Adipocyte (in vitro differentiated cells): Measurements from ENCODE around the gene BCL7C.

Experiments
- DNase-seq: peaks from one replicate; pipeline ENCODE4 v3.0.0-alpha.2; 2015; ENCODE audit warnings: low read depth
- H3K27me3 ChIP-seq: replicated peaks from 2 replicates; pipeline ENCODE4 v1.7.0; 2013; ENCODE audit warnings: mild to moderate bottlenecking, low read length, moderate library complexity; ENCODE audit not compliant: control insufficient read depth, insufficient read depth
- H3K36me3 ChIP-seq: 2 replicates; pipeline ENCODE4 v1.7.0; 2013; ENCODE audit warnings: low read length, mild to moderate bottlenecking, moderate library complexity; ENCODE audit not compliant: control insufficient read depth, insufficient read depth, severe bottlenecking
- H3K4me1 ChIP-seq: 2 replicates; pipeline ENCODE4 v1.7.0; 2013; ENCODE audit warnings: mild to moderate bottlenecking, low read length, moderate library complexity; ENCODE audit not compliant: control insufficient read depth, insufficient read depth
- H3K4me3 ChIP-seq: 2 replicates; pipeline ENCODE4 v1.7.0; 2013; ENCODE audit warnings: mild to moderate bottlenecking, low read length, moderate library complexity
- H3K9ac ChIP-seq: 2 replicates; pipeline ENCODE4 v1.7.0; 2013; ENCODE audit warnings: mild to moderate bottlenecking, low read length, moderate library complexity
- H3K9me3 ChIP-seq: 2 replicates; pipeline ENCODE4 v1.7.0; 2013; ENCODE audit warnings: mild to moderate bottlenecking, low read length, moderate library complexity; ENCODE audit not compliant: control insufficient read depth

BCL7C gene

DNA sequence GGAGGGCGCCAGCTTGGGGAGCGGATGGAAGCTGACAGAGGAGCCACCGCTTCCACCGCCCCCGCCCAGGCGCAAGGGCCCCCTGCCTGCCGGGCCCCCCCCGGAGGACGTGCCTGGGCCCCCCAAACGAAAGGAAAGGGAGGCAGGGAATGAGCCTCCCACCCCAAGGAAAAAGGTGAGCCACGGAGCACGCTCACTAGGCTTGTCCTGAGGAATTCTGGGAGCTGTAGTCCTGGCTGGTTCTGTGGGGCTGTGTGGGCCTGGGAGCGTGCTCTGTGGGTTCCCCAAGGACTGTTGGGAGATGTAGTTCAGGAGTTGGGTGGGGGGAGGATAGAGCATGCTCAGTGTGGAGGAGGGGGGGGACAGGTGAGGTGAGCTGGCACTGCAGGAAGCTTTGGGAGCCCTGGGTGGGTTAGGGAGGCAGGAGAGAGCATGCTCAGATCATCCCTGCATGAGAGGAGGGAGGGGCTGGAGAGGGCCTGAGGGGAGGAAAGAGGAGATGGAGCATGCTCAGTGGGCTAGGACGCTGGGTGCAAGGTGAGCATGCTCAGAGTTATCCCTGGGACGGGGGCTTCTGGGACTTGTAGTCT is 34.0 kb upstream of the BCL7C start:
- Histone ChIP-seq H3K4me3 (no peak overlapping the region), H3K9me3 (no peaks in the 10 kb centered on the region), H3K27me3 (no peaks in the 10 kb centered on the region), H3K36me3 (peaks cover 23% of the 10 kb centered on the region), H3K4me1 (no peaks in the 10 kb centered on the region), H3K9ac (no peak overlapping the region)
- DNase-seq, result peak; percentile 38

DNA sequence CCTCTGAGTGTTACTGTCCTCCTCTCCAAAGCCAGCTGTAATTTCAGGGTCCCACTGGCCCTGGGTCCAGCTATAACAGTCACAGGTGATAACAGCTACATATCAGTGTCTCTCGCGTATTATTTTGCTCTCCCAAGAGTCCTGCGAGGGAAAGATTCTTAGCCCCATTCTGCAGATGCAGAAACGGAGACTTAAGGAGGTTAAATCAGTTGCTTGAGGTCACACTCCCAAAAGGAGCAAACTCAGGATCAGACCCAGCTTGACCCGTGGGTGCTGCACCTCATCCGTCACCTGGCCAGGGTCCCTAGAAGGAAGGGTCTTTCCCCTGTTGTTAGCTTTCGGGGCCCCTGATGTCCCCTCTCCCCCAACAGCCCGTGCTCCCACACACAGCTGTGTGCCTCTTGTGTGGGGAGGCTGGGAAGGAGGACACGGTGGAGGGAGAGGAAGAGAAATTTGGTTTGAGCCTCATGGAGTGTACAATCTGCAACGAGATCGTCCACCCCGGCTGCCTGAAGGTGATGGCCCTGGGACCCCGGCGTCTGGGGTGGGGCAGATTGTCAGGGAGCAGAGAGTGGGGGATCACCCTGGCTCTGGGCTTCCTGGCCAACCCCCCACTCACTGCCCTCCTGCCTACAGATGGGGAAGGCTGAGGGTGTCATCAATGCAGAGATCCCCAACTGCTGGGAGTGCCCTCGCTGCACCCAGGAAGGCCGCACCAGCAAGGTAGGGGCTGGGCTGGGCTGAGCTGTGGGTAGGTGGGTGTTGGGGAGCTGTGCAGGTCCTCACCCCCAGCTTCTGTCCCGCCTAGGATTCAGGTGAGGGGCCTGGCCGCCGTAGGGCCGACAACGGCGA is 33.3 kb upstream of the BCL7C start:
- H3K4me1 ChIP-seq, result no peaks in the 10 kb centered on the region
- H3K4me3 ChIP-seq, result no peak overlapping the region
- H3K27me3 ChIP-seq, result no peaks in the 10 kb centered on the region
- no peaks in the 10 kb centered on the region for H3K9me3 ChIP-seq
- H3K9ac ChIP-seq, result no peak overlapping the region
- no peak for DNase-seq
- peaks cover 18% of the 10 kb centered on the region for H3K36me3 ChIP-seq

DNA sequence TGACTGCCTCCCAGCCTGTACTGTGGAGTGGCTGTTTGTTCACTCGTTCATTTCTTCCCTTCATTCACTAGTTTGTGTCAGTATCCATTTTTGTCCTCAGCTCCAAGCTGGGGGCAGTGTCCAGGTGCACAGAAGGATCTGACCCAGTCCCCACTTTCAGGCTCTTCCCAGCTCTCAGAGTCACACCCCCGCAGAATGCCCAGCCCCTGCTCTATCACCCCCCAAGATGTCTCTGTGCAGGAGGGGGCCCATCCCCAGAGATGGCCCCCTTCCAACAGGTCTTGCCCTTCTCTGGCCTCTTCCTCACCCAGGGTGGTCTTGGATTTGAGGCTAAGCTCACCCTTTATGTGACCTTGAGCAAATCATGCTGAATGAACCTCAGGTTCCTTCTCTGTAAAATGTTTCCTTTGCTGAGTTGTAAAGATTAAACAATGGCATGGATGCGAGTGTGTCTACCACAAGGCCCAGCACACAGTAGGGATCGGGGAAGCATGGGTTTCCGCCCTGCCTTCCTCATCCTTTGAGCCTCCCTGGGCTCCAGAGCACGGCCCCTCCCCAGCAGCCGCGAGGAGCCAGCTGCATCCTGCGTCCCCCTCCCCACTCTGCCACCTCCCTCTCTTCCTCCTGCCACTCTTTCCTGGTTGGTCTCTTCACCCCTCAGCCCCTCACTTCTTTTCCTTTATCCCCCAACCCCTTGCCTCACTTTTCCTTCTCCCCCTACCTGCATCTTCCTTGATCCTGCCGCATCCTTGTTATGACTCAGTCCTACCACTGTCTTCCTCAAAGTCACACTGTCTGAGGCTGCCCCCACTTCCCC is 32.3 kb upstream of the BCL7C start:
- no peak for DNase-seq

DNA sequence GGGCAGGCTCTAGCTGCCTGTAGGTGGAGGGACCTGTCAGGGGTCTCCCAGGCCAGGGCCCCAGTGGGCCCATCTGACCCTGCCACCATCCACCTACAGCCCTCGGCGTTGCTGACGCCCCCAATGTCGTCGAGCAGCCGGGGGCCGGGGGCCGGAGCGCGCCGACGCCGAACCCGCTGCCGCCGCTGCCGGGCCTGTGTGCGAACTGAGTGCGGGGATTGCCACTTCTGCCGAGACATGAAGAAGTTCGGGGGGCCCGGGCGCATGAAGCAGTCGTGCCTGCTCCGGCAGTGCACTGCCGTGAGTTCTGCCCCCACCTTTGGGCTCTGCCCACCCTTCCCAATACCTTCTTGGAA is 31.7 kb upstream of the BCL7C start:
- H3K4me3 ChIP-seq, result no peak overlapping the region
- no peaks in the 10 kb centered on the region for H3K27me3 ChIP-seq

More for the DNA sequence above, 32.3 kb upstream of the BCL7C start:
- H3K36me3 ChIP-seq, result peaks cover 12% of the 10 kb centered on the region
- no peak overlapping the region for H3K9ac ChIP-seq
- no peaks in the 10 kb centered on the region for H3K9me3 ChIP-seq
- peaks cover 5% of the 10 kb centered on the region for H3K4me1 ChIP-seq
- H3K4me3 ChIP-seq, result no peak overlapping the region
- no peaks in the 10 kb centered on the region for H3K27me3 ChIP-seq

DNA sequence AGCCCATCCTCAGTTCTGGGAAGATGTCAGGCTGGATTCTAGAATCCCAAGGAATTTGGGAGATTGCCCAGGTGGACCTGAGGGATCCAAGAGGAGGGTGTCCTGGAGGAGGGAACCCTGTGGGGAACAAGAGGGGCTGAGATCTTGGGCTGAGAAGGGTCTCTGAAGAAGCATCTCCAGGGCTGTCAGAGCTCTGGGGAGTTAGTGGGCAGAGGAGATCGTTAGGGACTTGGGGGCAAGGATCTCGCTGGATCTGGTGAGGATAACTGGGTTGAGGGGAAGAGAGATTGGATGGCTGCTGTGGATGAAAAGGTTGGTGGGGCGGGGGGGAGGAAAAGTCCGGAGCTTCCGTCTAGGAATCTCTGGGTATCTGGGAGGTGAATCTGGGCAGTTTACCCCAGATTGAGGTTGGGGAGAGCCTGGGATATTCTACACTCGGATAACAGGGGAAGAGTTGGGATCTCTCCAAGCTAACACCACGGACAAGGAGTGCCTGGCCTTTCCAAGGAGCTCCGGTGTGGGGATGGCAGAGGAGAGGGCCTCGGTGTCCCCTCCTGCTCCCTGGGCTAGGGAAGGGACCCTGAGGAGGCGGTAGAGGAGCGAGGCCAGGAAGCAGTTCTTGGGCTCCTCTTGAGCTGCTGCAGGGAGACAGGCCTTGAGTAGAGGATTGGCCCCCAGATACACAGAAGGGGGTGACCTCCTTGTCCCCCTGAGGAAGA is 31.2 kb upstream of the BCL7C start:
- Histone ChIP-seq H3K4me3 (peak overlapping the region; percentile 79), H3K9ac (peak overlapping the region; percentile 73), H3K9me3 (no peaks in the 10 kb centered on the region), H3K36me3 (peaks cover 4% of the 10 kb centered on the region), H3K27me3 (no peaks in the 10 kb centered on the region), H3K4me1 (peaks cover 5% of the 10 kb centered on the region)
- DNase-seq, result peak; percentile 14

More for the DNA sequence above, 31.7 kb upstream of the BCL7C start:
- Histone ChIP-seq H3K4me1 (peaks cover 5% of the 10 kb centered on the region), H3K9ac (no peak overlapping the region), H3K36me3 (peaks cover 6% of the 10 kb centered on the region), H3K9me3 (no peaks in the 10 kb centered on the region)
- no peak for DNase-seq

DNA sequence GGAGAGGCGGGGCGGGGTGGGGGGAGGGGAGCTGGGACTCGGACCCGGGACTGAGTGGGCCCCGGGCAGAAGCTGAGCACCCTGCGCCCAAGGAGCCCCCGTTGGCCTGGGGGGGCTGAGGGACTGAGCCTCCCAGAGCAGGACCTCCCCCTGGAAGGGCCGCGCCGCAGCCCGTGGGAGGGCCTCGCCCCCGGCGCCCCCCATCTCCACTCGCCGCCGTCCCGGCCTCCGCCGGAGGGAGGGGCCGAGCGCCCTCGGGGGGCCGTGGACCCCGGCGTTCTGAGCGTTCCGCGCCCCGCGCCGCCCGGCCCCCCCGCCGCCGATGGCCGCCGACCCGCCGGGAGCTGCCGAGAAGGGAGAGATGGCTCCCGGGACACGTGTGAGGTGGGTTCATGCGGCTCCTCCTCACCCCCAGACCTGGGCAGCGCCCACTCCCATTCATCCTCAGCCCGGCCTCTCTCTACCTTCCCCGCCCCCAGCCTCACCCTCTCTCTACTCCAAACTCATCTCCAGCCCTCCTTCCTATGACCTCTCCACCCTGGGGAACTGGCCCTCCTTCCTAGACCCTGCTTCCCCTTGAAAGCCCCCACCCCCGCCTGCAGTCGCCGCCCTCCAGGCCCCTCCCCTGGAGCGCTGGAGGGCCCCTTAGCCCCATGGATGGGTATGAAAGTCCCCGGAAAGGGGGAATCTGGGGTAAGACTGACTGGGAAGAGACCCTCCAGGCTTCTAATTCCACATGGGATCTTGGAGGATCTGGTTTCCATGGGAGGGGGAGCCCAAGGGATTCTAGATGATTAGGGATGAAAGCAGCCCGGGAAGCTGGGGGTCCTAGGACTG is 30.4 kb upstream of the BCL7C start:
- peaks cover 5% of the 10 kb centered on the region for H3K4me1 ChIP-seq
- peak overlapping the region; percentile 79 for H3K4me3 ChIP-seq
- peak overlapping the region; percentile 73 for H3K9ac ChIP-seq
- H3K27me3 ChIP-seq, result no peaks in the 10 kb centered on the region
- DNase-seq, result peak; percentile 37
- H3K9me3 ChIP-seq, result no peaks in the 10 kb centered on the region
- peaks cover 4% of the 10 kb centered on the region for H3K36me3 ChIP-seq

DNA sequence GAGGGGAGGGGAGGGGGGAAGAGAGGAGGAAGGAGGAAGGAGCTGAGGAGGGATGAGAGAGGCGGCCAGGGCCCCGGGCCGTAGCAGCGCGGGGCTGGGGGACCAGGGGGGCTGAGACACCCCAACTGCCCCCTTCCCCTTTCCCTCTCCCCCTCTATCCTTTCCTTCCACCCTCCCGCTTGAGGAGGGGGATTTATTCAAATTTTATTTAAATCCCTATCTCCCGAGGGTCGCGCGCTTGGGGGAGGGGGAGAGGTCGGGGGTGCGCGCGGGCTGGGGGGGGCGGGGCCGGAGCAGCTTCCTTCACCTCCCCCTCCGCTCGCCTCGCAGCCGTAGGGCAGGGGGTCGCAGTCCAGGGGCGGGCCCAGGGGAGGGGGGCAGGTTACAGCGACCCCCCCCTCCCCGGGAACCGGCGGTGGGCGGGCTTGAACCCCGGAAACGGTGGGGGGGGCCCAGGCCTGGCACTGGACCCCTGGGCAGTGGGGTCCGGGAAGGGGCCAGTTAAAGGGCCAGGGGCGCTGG is 29.7 kb upstream of the BCL7C start, which contains the start of gene FBXL19:
FBXL19 (plus strand) TSS at position 19 of the 522 bp plus-strand sequence. CDS start 2,183 bp downstream, outside the sequence.
- H3K36me3 ChIP-seq, result peaks cover 4% of the 10 kb centered on the region
- H3K4me1 ChIP-seq, result peaks cover 5% of the 10 kb centered on the region
- no peaks in the 10 kb centered on the region for H3K9me3 ChIP-seq
- H3K9ac ChIP-seq, result peak within 1 kb of the TSS; percentile 84
- peak within 1 kb of the TSS; percentile 89 for H3K4me3 ChIP-seq
- no peaks in the 10 kb centered on the region for H3K27me3 ChIP-seq
- DNase-seq, result no peak

DNA sequence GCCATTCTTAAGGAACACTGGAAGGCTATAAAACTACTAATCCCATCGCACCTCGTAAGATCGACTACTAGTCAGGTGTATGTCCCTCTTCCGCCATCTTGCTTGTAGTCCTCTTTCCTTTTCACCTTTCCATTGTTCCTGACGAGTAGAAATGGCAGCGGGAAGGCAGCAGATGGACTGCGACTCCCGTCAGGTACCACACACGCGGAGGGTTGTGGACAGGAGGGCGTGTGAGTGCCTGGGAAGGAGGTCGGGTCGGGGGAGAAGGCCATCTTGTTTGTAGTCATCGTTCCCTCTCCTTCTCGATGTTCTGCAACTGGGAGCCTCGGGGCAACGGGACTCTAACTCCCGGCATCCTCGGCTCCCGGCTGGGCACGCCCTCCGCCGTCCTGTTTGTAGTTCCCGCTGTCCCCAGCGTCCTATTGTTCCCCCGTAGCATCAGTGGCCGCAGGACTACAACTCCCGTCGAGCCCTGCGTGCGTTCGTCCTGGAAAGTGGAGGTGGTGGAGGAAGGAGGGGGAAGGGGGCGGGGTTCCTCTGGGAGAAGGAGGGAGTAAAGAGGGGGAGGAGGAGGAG is 29.2 kb upstream of the BCL7C start:
- H3K4me3 ChIP-seq, result peak overlapping the region; percentile 89
- H3K9me3 ChIP-seq, result no peaks in the 10 kb centered on the region
- H3K27me3 ChIP-seq, result no peaks in the 10 kb centered on the region
- H3K4me1 ChIP-seq, result peaks cover 5% of the 10 kb centered on the region
- peak overlapping the region; percentile 84 for H3K9ac ChIP-seq
- peak; percentile 100 for DNase-seq
- peaks cover 4% of the 10 kb centered on the region for H3K36me3 ChIP-seq

DNA sequence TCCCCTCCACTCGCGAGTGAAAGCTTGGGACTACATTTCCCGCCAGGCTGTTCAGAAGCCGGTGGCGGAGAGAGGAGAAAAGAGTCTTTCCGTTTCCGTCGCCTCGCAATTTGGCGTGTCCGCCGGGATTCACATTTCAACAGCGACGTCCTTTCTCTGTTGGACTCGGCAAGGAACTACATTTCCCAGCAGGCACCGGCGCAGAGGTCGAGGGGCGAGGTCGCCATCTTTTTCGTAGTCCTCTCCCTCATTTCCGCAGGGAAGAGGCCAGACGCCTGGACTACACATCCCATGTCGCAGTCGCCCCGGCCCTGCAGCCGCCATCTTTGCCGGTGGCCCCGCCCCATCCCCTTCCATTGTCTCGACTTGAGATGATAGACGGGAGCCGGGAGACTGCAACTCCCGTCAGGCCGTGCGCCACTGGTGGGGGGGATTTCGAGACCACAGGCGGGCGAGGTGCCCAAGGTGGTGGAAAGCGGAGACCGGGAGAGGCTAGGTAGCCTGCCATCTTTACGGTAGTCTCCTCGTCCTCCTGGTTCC is 28.6 kb upstream of the BCL7C start:
- H3K36me3 ChIP-seq, result peaks cover 4% of the 10 kb centered on the region
- peak; percentile 99 for DNase-seq
- peak overlapping the region; percentile 89 for H3K4me3 ChIP-seq
- H3K4me1 ChIP-seq, result peaks cover 5% of the 10 kb centered on the region
- peak overlapping the region; percentile 84 for H3K9ac ChIP-seq
- no peaks in the 10 kb centered on the region for H3K27me3 ChIP-seq
- no peaks in the 10 kb centered on the region for H3K9me3 ChIP-seq
